ENCODE data around the gene RNASE8. TPM values are rescaled to one million over a fixed set of nuclear protein-coding genes. Genes with fewer than 3 reads are reported as not detected.
"Not testable (repeated sequence)": the region's sequence is repeated elsewhere in the genome, so short reads cannot be mapped to it uniquely, and the experiment has no call there.

Gene RNASE8
- total and polyA plus RNA-seq, 10 of the 15 experiments (the other 5 are each of a cell fraction or from before 2014, with no cell fraction given), result not detected

GRCh38 chr14:21040370-21040925, 17.2 kb upstream of the RNASE8 start (continued):
- no peak for TF ChIP-seq FOXM1 (IDR thresholded peaks at IDR 0.05; ENCODE audit: low read depth, low read length)
- no peak for TF ChIP-seq IRF4 (IDR thresholded peaks at IDR 0.05; ENCODE audit: low read depth, low read length)
- no peak for TF ChIP-seq USF2 (IDR thresholded peaks at IDR 0.05; ENCODE audit: borderline replicate concordance, low read depth, low read length)
- no peak for TF ChIP-seq ATF2 (IDR thresholded peaks at IDR 0.05; ENCODE audit: low read length)
- TF ChIP-seq NFIC (IDR thresholded peaks at IDR 0.05; ENCODE audit: low read depth, low read length), result no peak

GRCh38 chr14:21040941-21041340, 16.7 kb upstream of the RNASE8 start:
- FAIRE-seq; H3K27ac ChIP-seq (ENCODE audit: control insufficient read depth, insufficient read depth); H4K20me1 ChIP-seq (ENCODE audit: control insufficient read depth, insufficient read depth); H3K9me3 ChIP-seq (replicated peaks; ENCODE audit: control insufficient read depth, insufficient read depth, low read length); DNase-seq (ENCODE audit: low read depth, low spot score); H3K36me3 ChIP-seq (ENCODE audit: control insufficient read depth in 2 of 2, insufficient read depth in 2 of 2, low read length in 1 of 2); H3K4me2 ChIP-seq (ENCODE audit: control insufficient read depth, insufficient read depth); BruUV-seq (replicated peaks); H3K79me2 ChIP-seq (ENCODE audit: control insufficient read depth, insufficient read depth, low read length); in situ Hi-C loops (cut with MboI); H2AFZ ChIP-seq (ENCODE audit: control insufficient read depth, low read depth, low read length); H3K9ac ChIP-seq (ENCODE audit: control insufficient read depth, insufficient read depth, low read length); ATAC-seq; H3K4me1 ChIP-seq (ENCODE audit: control insufficient read depth, insufficient read depth, low read length); H3K4me3 ChIP-seq: not testable (repeated sequence)
- ChIA-PET POLR2A (interaction anchor here (0.8 kb wide), 1 partner anchor 27 kb away, joined by 3 read pairs; no protein-coding TSS in a partner anchor), RAD21 (ENCODE audit: unreplicated experiment) (interaction anchor here (0.6 to 3.5 kb wide), 5 partner anchors 26 to 51 kb away, joined by 3 to 24 read pairs (median 4); no protein-coding TSS in a partner anchor), SMC1A (ENCODE audit: uncharacterized antibody, unreplicated experiment) (interaction anchor here (1.8 to 3.8 kb wide), 2 partner anchors 26 to 53 kb away, joined by 4 to 36 read pairs; no protein-coding TSS in a partner anchor), CTCF (interaction anchor here (0.8 to 4.3 kb wide), 10 partner anchors 10 to 70 kb away, joined by 3 to 57 read pairs (median 4); no protein-coding TSS in a partner anchor)
- intact Hi-C loops (cut with micrococcal nuclease; ENCODE audit: unreplicated experiment), result loop anchor here (1.0 kb wide), 1 partner anchor 27 kb away; no protein-coding TSS in a partner anchor
- H3K27me3 ChIP-seq (replicated peaks in 1 of 2; ENCODE audit: control insufficient read depth in 2 of 2, insufficient read depth in 2 of 2, low read length in 1 of 2), result peaks cover 0 to 11% of the 10 kb centered on the region in 2 experiments; a peak in 3 of 4 replicates
- 26% methylated on average over 3 of the region's 3 CpGs for WGBS (ENCODE audit: insufficient coverage, insufficient replicate concordance, low lambda C conversion rate, missing lambda C conversion rate)

Measured in GM12878 (cell line).